Activated CD4-positive, alpha-beta memory T cell treated with anti-CD3 and anti-CD28 coated beads for 36 hours (primary cell): ENCODE data around the gene GLOD5. TPM values are rescaled to one million over a fixed set of nuclear protein-coding genes. Genes with fewer than 3 reads are reported as not detected.

ENCODE experiments used
- CTCF ChIA-PET: fragments of 350-600 bp; sonication (Branson Sonifier 250); formaldehyde crosslinking; loops from one replicate; lab custom pipeline; 2021; ENCODE audit warnings: antibody characterized with exemption, inconsistent platforms; lab: Charles Lee
- POLR2A ChIA-PET: fragments of 350-600 bp; sonication (Branson Sonifier 250); formaldehyde crosslinking; loops from one replicate; lab custom pipeline; 2021; ENCODE audit warnings: antibody characterized with exemption; lab: Charles Lee
- DNase-seq: peaks from one replicate; pipeline ENCODE4 v3.0.0-alpha.2; 2020
- H3K27ac Mint-ChIP-seq: one replicate; pipeline ENCODE4 v1.8.0; 2021; ENCODE audit warnings: mixed read lengths
- H3K27me3 Mint-ChIP-seq: one replicate; pipeline ENCODE4 v1.8.0; 2021; ENCODE audit warnings: mixed read lengths
- H3K36me3 Mint-ChIP-seq: one replicate; pipeline ENCODE4 v1.8.0; 2021; ENCODE audit warnings: mixed read lengths
- H3K4me1 Mint-ChIP-seq: one replicate; pipeline ENCODE4 v1.8.0; 2021; ENCODE audit warnings: low read depth, mixed read lengths
- H3K4me3 Mint-ChIP-seq: one replicate; pipeline ENCODE4 v1.8.0; 2021; ENCODE audit warnings: mild to moderate bottlenecking, mixed read lengths
- H3K9me3 Mint-ChIP-seq: one replicate; pipeline ENCODE4 v1.8.0; 2021; ENCODE audit warnings: mixed read lengths
- intact Hi-C: fragments of 100-400 bp; cut with micrococcal nuclease; formaldehyde crosslinking; loops from one replicate; pipeline ENCODE4 v1.15.1; 2023
- total RNA-seq, 2 experiments: library from RNA; stranded (reverse); gene quantifications; one replicate each; pipeline ENCODE4 v1.2.3, GENCODE V29; 2021

The GLOD5 gene
- total RNA-seq, 2 experiments from 2014 or later = not detected

GRCh38 chrX:48786825-48787504 lies 25.4 kb downstream of the GLOD5 start:
- no peaks in the 10 kb centered on the region for H3K27me3 Mint-ChIP-seq
- H3K4me1 Mint-ChIP-seq = peaks cover 8% of the 10 kb centered on the region
- intact Hi-C loops = no loop called here
- no peak overlapping the region for H3K4me3 Mint-ChIP-seq
- ChIA-PET CTCF (no interaction called here), POLR2A (no interaction called here)
- no peak overlapping the region for H3K27ac Mint-ChIP-seq
- DNase-seq = no peak
- no peaks in the 10 kb centered on the region for H3K36me3 Mint-ChIP-seq
- H3K9me3 Mint-ChIP-seq = no peaks in the 10 kb centered on the region

- Mint-ChIP-seq H3K9me3 (no peaks in the 10 kb centered on the region), H3K4me1 (peaks cover 8% of the 10 kb centered on the region), H3K36me3 (no peaks in the 10 kb centered on the region), H3K4me3 (no peak overlapping the region), H3K27ac (no peak overlapping the region), H3K27me3 (no peaks in the 10 kb centered on the region)
- POLR2A ChIA-PET = no interaction called here
- DNase-seq = no peak
- intact Hi-C loops = no loop called here
- CTCF ChIA-PET = no interaction called here
These were observed 26.2 kb downstream of the GLOD5 start for GRCh38 chrX:48787505-48788443.

GRCh38 chrX:48789366-48790220 lies 28.0 kb downstream of the GLOD5 start:
- no peaks in the 10 kb centered on the region for H3K9me3 Mint-ChIP-seq
- CTCF ChIA-PET = no interaction called here
- peaks cover 8% of the 10 kb centered on the region for H3K4me1 Mint-ChIP-seq
- DNase-seq = no peak
- H3K4me3 Mint-ChIP-seq = no peak overlapping the region
- no peaks in the 10 kb centered on the region for H3K36me3 Mint-ChIP-seq
- POLR2A ChIA-PET = no interaction called here
- no peaks in the 10 kb centered on the region for H3K27me3 Mint-ChIP-seq
- H3K27ac Mint-ChIP-seq = no peak overlapping the region
- intact Hi-C loops = no loop called here

GRCh38 chrX:48790477-48790876 lies 28.9 kb downstream of the GLOD5 start:
- DNase-seq = no peak
- Mint-ChIP-seq H3K27ac (no peak overlapping the region), H3K9me3 (no peaks in the 10 kb centered on the region), H3K27me3 (no peaks in the 10 kb centered on the region), H3K36me3 (no peaks in the 10 kb centered on the region), H3K4me1 (peaks cover 8% of the 10 kb centered on the region), H3K4me3 (no peak overlapping the region)
- POLR2A ChIA-PET = no interaction called here
- CTCF ChIA-PET = no interaction called here
- intact Hi-C loops = no loop called here

- ChIA-PET POLR2A (no interaction called here), CTCF (no interaction called here)
- Mint-ChIP-seq H3K4me1 (peaks cover 8% of the 10 kb centered on the region), H3K27ac (no peak overlapping the region), H3K36me3 (no peaks in the 10 kb centered on the region), H3K27me3 (no peaks in the 10 kb centered on the region), H3K9me3 (no peaks in the 10 kb centered on the region), H3K4me3 (no peak overlapping the region)
- no peak for DNase-seq
- intact Hi-C loops = no loop called here
These were observed 29.7 kb downstream of the GLOD5 start for GRCh38 chrX:48791063-48791820.

GRCh38 chrX:48792219-48792618 lies 30.7 kb downstream of the GLOD5 start:
- H3K9me3 Mint-ChIP-seq = no peaks in the 10 kb centered on the region
- no peak overlapping the region for H3K4me3 Mint-ChIP-seq
- no peak for DNase-seq
- no peaks in the 10 kb centered on the region for H3K27me3 Mint-ChIP-seq
- H3K4me1 Mint-ChIP-seq = peaks cover 8% of the 10 kb centered on the region
- intact Hi-C loops = no loop called here
- H3K27ac Mint-ChIP-seq = no peak overlapping the region
- H3K36me3 Mint-ChIP-seq = no peaks in the 10 kb centered on the region
- ChIA-PET CTCF (no interaction called here), POLR2A (no interaction called here)

GRCh38 chrX:48793935-48794334 lies 32.4 kb downstream of the GLOD5 start:
- Mint-ChIP-seq H3K36me3 (no peaks in the 10 kb centered on the region), H3K4me3 (no peak overlapping the region), H3K9me3 (no peaks in the 10 kb centered on the region), H3K4me1 (peaks cover 6% of the 10 kb centered on the region), H3K27ac (no peak overlapping the region), H3K27me3 (no peaks in the 10 kb centered on the region)
- DNase-seq = no peak
- intact Hi-C loops = no loop called here
- POLR2A ChIA-PET = no interaction called here
- CTCF ChIA-PET = no interaction called here

- no peak for DNase-seq
- Mint-ChIP-seq H3K9me3 (no peaks in the 10 kb centered on the region), H3K27ac (no peak overlapping the region), H3K4me3 (no peak overlapping the region), H3K27me3 (no peaks in the 10 kb centered on the region), H3K36me3 (no peaks in the 10 kb centered on the region), H3K4me1 (peaks cover 4% of the 10 kb centered on the region)
- ChIA-PET POLR2A (no interaction called here), CTCF (no interaction called here)
- intact Hi-C loops = no loop called here
These were observed 32.9 kb downstream of the GLOD5 start for GRCh38 chrX:48794340-48794910.

GRCh38 chrX:48794911-48795515 lies 33.5 kb downstream of the GLOD5 start:
- no peaks in the 10 kb centered on the region for H3K4me1 Mint-ChIP-seq

GRCh38 chrX:48798318-48798717 lies 36.8 kb downstream of the GLOD5 start:
- Mint-ChIP-seq H3K27me3 (no peaks in the 10 kb centered on the region), H3K4me3 (no peak overlapping the region)
- intact Hi-C loops = no loop called here

More at GRCh38 chrX:48794911-48795515, 33.5 kb downstream of the GLOD5 start:
- ChIA-PET CTCF (no interaction called here), POLR2A (no interaction called here)
- Mint-ChIP-seq H3K36me3 (no peaks in the 10 kb centered on the region), H3K27me3 (no peaks in the 10 kb centered on the region), H3K9me3 (no peaks in the 10 kb centered on the region), H3K4me3 (no peak overlapping the region), H3K27ac (no peak overlapping the region)
- intact Hi-C loops = no loop called here
- no peak for DNase-seq

More at GRCh38 chrX:48798318-48798717, 36.8 kb downstream of the GLOD5 start:
- DNase-seq = no peak
- H3K9me3 Mint-ChIP-seq = no peaks in the 10 kb centered on the region
- ChIA-PET POLR2A (no interaction called here), CTCF (no interaction called here)
- no peak overlapping the region for H3K27ac Mint-ChIP-seq
- peaks cover 13% of the 10 kb centered on the region for H3K4me1 Mint-ChIP-seq
- no peaks in the 10 kb centered on the region for H3K36me3 Mint-ChIP-seq
